Measurements from ENCODE around the gene HEATR5A. TPM values are rescaled to one million over a fixed set of nuclear protein-coding genes. Genes with fewer than 3 reads are reported as not detected.
"Not testable (repeated sequence)": the region's sequence is repeated elsewhere in the genome, so short reads cannot be mapped to it uniquely, and the experiment has no call there.

The HEATR5A gene
- total RNA-seq, 1 donor from 2014 or later: 20.8 TPM

- no peak for DNase-seq (ENCODE audit: extremely low read depth, low read depth, low spot score)
Observed at GRCh38 chr14:31391977-31392503, 28.3 kb downstream of the HEATR5A start.

GRCh38 chr14:31391473-31391872 is 28.9 kb downstream of the HEATR5A start:
- DNase-seq (ENCODE audit: extremely low read depth, low read depth, low spot score): no peak

- DNase-seq (ENCODE audit: extremely low read depth, low read depth, low spot score): no peak
Observed at GRCh38 chr14:31389946-31390345, 30.4 kb downstream of the HEATR5A start.

- DNase-seq (ENCODE audit: extremely low read depth, low read depth, low spot score): no peak
Observed at GRCh38 chr14:31388687-31389413, 31.5 kb downstream of the HEATR5A start.

- no peak for DNase-seq (ENCODE audit: extremely low read depth, low read depth, low spot score)
Observed at GRCh38 chr14:31387091-31387490, 33.3 kb downstream of the HEATR5A start.

GRCh38 chr14:31386271-31386670 is 34.1 kb downstream of the HEATR5A start:
- DNase-seq (ENCODE audit: extremely low read depth, low read depth, low spot score): no peak

GRCh38 chr14:31382221-31382620 is 38.1 kb downstream of the HEATR5A start:
- DNase-seq (ENCODE audit: extremely low read depth, low read depth, low spot score): no peak

- no peak for DNase-seq (ENCODE audit: extremely low read depth, low read depth, low spot score)
Observed at GRCh38 chr14:31380106-31380505, 40.2 kb downstream of the HEATR5A start.

GRCh38 chr14:31379125-31379947 is 41.0 kb downstream of the HEATR5A start:
- not testable (repeated sequence) for DNase-seq (ENCODE audit: extremely low read depth, low read depth, low spot score)

GRCh38 chr14:31377433-31377832 is 42.9 kb downstream of the HEATR5A start:
- no peak for DNase-seq (ENCODE audit: extremely low read depth, low read depth, low spot score)

- no peak for DNase-seq (ENCODE audit: extremely low read depth, low read depth, low spot score)
Observed at GRCh38 chr14:31371646-31372045, 48.7 kb downstream of the HEATR5A start.

GRCh38 chr14:31363331-31364073 is 56.8 kb downstream of the HEATR5A start:
- DNase-seq (ENCODE audit: extremely low read depth, low read depth, low spot score): no peak

- DNase-seq (ENCODE audit: extremely low read depth, low read depth, low spot score): no peak
Observed at GRCh38 chr14:31362746-31363145, 57.6 kb downstream of the HEATR5A start.

- DNase-seq (ENCODE audit: extremely low read depth, low read depth, low spot score): not testable (repeated sequence)
Observed at GRCh38 chr14:31361761-31362160, 58.6 kb downstream of the HEATR5A start.

GRCh38 chr14:31360919-31361662 is 59.3 kb downstream of the HEATR5A start:
- DNase-seq (ENCODE audit: extremely low read depth, low read depth, low spot score): no peak

- DNase-seq (ENCODE audit: extremely low read depth, low read depth, low spot score): no peak
Observed at GRCh38 chr14:31357279-31357678, 63.1 kb downstream of the HEATR5A start.

- DNase-seq (ENCODE audit: extremely low read depth, low read depth, low spot score): no peak
Observed at GRCh38 chr14:31346097-31346496, 74.3 kb downstream of the HEATR5A start.

GRCh38 chr14:31341280-31341679 is 79.1 kb downstream of the HEATR5A start:
- DNase-seq (ENCODE audit: extremely low read depth, low read depth, low spot score): no peak

- DNase-seq (ENCODE audit: extremely low read depth, low read depth, low spot score): no peak
Observed at GRCh38 chr14:31340297-31341063, 79.9 kb downstream of the HEATR5A start.

GRCh38 chr14:31339743-31340142 is 80.6 kb downstream of the HEATR5A start:
- DNase-seq (ENCODE audit: extremely low read depth, low read depth, low spot score): no peak

Data from glomerular endothelial cell (primary cell).